GM10266 (cell line): Measurements from ENCODE around the gene CEP170B.

Experiments used
- DNase-seq: peaks from one replicate; pipeline ENCODE4 v3.0.0; 2012; ENCODE audit errors: extremely low spot score
- CTCF ChIP-seq: IDR thresholded peaks from 2 replicates; pipeline ENCODE4 v1.5.1; 2012; ENCODE audit warnings: mild to moderate bottlenecking, low read depth; ENCODE audit not compliant: control insufficient read depth, insufficient read depth; ENCODE audit errors: missing control alignments

The CEP170B gene

GRCh38 chr14:104919993-104920315, 54.9 kb downstream of the CEP170B start:
- no peak for DNase-seq

GRCh38 chr14:104923640-104924420, 58.8 kb downstream of the CEP170B start:
- no peak for TF ChIP-seq CTCF
- no peak for DNase-seq

More at GRCh38 chr14:104919993-104920315, 54.9 kb downstream of the CEP170B start:
- TF ChIP-seq CTCF = no peak

- DNase-seq = peak; percentile 37
- TF ChIP-seq CTCF = no peak
Measured at GRCh38 chr14:104924421-104925213, 59.5 kb downstream of the CEP170B start, which contains the start of gene PLD4. TSS of gene PLD4 (plus strand) at chr14:104924879. CDS start at chr14:104927141, 2,262 bp downstream.

GRCh38 chr14:104925214-104925854, 60.3 kb downstream of the CEP170B start:
- DNase-seq = no peak
- no peak for TF ChIP-seq CTCF

- TF ChIP-seq CTCF = no peak
- no peak for DNase-seq
Measured at GRCh38 chr14:104925855-104926609, 61.0 kb downstream of the CEP170B start.

- no peak for TF ChIP-seq CTCF
Measured at GRCh38 chr14:104926619-104927431, 61.8 kb downstream of the CEP170B start.

More at GRCh38 chr14:104926619-104927431, 61.8 kb downstream of the CEP170B start:
- DNase-seq = peak; percentile 93
